Natural killer cell (primary cell): ENCODE data around the gene CCDC178. TPM values are rescaled to one million over a fixed set of nuclear protein-coding genes. Genes with fewer than 3 reads are reported as not detected.

Experiments used
- ATAC-seq, 3 donors: fragments of 150-1000 bp in 2 of 3; fragments of 200-7000 bp in 1 of 3; cut with Tn5 transposase; 1 replicate in 1 of 3; 2 replicates in 2 of 3; pipeline ENCODE4 v1.10.0; 2021; ENCODE audit warnings: mild to moderate bottlenecking in 2 of 3, moderate library complexity in 2 of 3
- DNase-seq, 2 donors: peaks; one replicate each; pipeline versions ENCODE4 v3.0.0 to v3.0.0-alpha.2; 2013 to 2021; ENCODE audit warnings: mixed read lengths in 1 of 2
- H3K27ac ChIP-seq: one replicate; pipeline ENCODE4 v1.5.1; 2013; ENCODE audit warnings: mild to moderate bottlenecking, low read length
- H3K27me3 ChIP-seq: one replicate; pipeline ENCODE4 v1.6.1; 2013; ENCODE audit warnings: low read length; ENCODE audit not compliant: control insufficient read depth, insufficient read depth
- H3K36me3 ChIP-seq: one replicate; pipeline ENCODE4 v1.6.1; 2013; ENCODE audit warnings: low read length; ENCODE audit not compliant: control insufficient read depth, insufficient read depth
- H3K4me1 ChIP-seq: one replicate; pipeline ENCODE4 v1.6.1; 2013; ENCODE audit warnings: low read length; ENCODE audit not compliant: control insufficient read depth, insufficient read depth
- H3K4me3 ChIP-seq: one replicate; pipeline ENCODE4 v1.5.1; 2013; ENCODE audit warnings: low read length
- H3K9me3 ChIP-seq: one replicate; pipeline ENCODE4 v1.6.1; 2013; ENCODE audit warnings: low read length; ENCODE audit not compliant: control insufficient read depth, insufficient read depth
- H3K27ac Mint-ChIP-seq, 2 donors: one replicate each; pipeline ENCODE4 v1.8.0; 2022; ENCODE audit warnings: mild to moderate bottlenecking in 2 of 2, mixed read lengths in 2 of 2, moderate library complexity in 1 of 2
- H3K27me3 Mint-ChIP-seq, 2 donors: one replicate each; pipeline ENCODE4 v1.8.0; 2022; ENCODE audit warnings: low read depth in 2 of 2, mixed read lengths in 2 of 2
- H3K36me3 Mint-ChIP-seq: one replicate; pipeline ENCODE4 v1.8.0; 2022; ENCODE audit warnings: mixed read lengths
- H3K4me1 Mint-ChIP-seq, 2 donors: one replicate each; pipeline ENCODE4 v1.8.0; 2022; ENCODE audit warnings: mixed read lengths in 2 of 2
- H3K4me3 Mint-ChIP-seq: one replicate; pipeline ENCODE4 v1.8.0; 2022; ENCODE audit warnings: mild to moderate bottlenecking, moderate library complexity, mixed read lengths
- H3K9me3 Mint-ChIP-seq, 2 donors: one replicate each; pipeline ENCODE4 v1.8.0; 2022; ENCODE audit warnings: mixed read lengths in 2 of 2
- WGBS: methylation state at CpG from one replicate; pipeline ENCODE4 v1.1.7; 2013; ENCODE audit warnings: missing lambda C conversion rate; ENCODE audit not compliant: insufficient coverage; 5-methylcytosine and 5-hydroxymethylcytosine counted together
- intact Hi-C: fragments of 100-400 bp; cut with micrococcal nuclease; formaldehyde crosslinking; loops from one replicate; pipeline ENCODE4 v1.14.2; 2022
- total RNA-seq, 4 donors: library from RNA; stranded (reverse); fragments of 120-200 nt in 1 of 4; gene quantifications; one replicate each; pipeline versions ENCODE4 v1.2.3 to v1.2.4, GENCODE V29; 2013 to 2022
- TF ChIP-seq, protein P1 (sequence below): fragments of 200-600 bp; IDR thresholded peaks from one replicate; pipeline ENCODE4 v1.8.0; 2022; ENCODE audit warnings: antibody characterized with exemption

Gene CCDC178
- total RNA-seq, 3 donors from 2014 or later (not counting 1 experiment from before 2014, with no cell fraction given): not detected

DNA sequence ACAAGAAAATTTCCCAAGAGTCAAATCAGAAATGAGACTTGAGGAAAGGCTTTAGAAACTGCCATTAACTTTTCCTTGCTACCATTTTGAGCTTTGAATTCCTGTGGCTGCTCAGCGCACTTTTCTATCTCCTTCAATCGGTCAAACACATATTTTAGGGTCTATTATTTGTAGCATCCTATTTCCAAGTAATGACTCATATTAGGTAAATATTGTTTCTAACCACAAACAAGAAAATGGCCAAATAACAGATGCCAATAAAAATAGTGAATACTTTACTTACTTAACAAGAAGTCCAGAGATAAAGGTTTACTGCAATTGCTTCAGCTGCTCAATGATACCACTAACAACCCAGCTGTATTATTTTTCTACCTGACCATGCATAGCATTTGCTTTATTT lies 29.7 kb upstream of the CCDC178 start:
- no peaks in the 10 kb centered on the region for H3K27me3 ChIP-seq
- Mint-ChIP-seq H3K4me1 (no peaks in the 10 kb centered on the region), H3K36me3 (no peaks in the 10 kb centered on the region), H3K27ac (no peak overlapping the region), H3K27me3 (no peaks in the 10 kb centered on the region), H3K4me3 (no peak overlapping the region), H3K9me3 (peaks cover 2 to 12% of the 10 kb centered on the region in 2 donors)
- DNase-seq (no peak), ATAC-seq (no peak)
- no peak overlapping the region for H3K4me3 ChIP-seq
- no peaks in the 10 kb centered on the region for H3K4me1 ChIP-seq
- no peaks in the 10 kb centered on the region for H3K9me3 ChIP-seq
- H3K27ac ChIP-seq: no peak overlapping the region
- no peaks in the 10 kb centered on the region for H3K36me3 ChIP-seq
- intact Hi-C loops: no loop called here
- 100% methylated on average over 2 of the region's 2 CpGs for WGBS
- TF ChIP-seq, protein P1, sequence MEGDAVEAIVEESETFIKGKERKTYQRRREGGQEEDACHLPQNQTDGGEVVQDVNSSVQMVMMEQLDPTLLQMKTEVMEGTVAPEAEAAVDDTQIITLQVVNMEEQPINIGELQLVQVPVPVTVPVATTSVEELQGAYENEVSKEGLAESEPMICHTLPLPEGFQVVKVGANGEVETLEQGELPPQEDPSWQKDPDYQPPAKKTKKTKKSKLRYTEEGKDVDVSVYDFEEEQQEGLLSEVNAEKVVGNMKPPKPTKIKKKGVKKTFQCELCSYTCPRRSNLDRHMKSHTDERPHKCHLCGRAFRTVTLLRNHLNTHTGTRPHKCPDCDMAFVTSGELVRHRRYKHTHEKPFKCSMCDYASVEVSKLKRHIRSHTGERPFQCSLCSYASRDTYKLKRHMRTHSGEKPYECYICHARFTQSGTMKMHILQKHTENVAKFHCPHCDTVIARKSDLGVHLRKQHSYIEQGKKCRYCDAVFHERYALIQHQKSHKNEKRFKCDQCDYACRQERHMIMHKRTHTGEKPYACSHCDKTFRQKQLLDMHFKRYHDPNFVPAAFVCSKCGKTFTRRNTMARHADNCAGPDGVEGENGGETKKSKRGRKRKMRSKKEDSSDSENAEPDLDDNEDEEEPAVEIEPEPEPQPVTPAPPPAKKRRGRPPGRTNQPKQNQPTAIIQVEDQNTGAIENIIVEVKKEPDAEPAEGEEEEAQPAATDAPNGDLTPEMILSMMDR: no peak

- no peak for DNase-seq
- Mint-ChIP-seq H3K4me3 (no peak overlapping the region), H3K36me3 (no peaks in the 10 kb centered on the region), H3K27ac (no peak overlapping the region), H3K9me3 (peaks cover 2 to 13% of the 10 kb centered on the region in 2 donors), H3K27me3 (no peaks in the 10 kb centered on the region), H3K4me1 (no peaks in the 10 kb centered on the region)
- no peak overlapping the region for H3K27ac ChIP-seq
- no peaks in the 10 kb centered on the region for H3K27me3 ChIP-seq
- no peaks in the 10 kb centered on the region for H3K36me3 ChIP-seq
- H3K9me3 ChIP-seq: no peaks in the 10 kb centered on the region
- intact Hi-C loops: no loop called here
- TF ChIP-seq, protein P1: no peak
- WGBS: 89% methylated on average over 1 of the region's 3 CpGs
- H3K4me1 ChIP-seq: no peaks in the 10 kb centered on the region
- no peak overlapping the region for H3K4me3 ChIP-seq
- no peak for ATAC-seq
Measured at GRCh38 chr18:33469699-33470098, 29.2 kb upstream of the CCDC178 start.

GRCh38 chr18:33467531-33467930 lies 27.0 kb upstream of the CCDC178 start:
- Histone ChIP-seq H3K4me1 (no peaks in the 10 kb centered on the region), H3K27me3 (no peaks in the 10 kb centered on the region), H3K36me3 (no peaks in the 10 kb centered on the region), H3K9me3 (no peaks in the 10 kb centered on the region), H3K4me3 (no peak overlapping the region), H3K27ac (no peak overlapping the region)
- H3K9me3 Mint-ChIP-seq: peaks cover 2 to 13% of the 10 kb centered on the region in 2 donors
- WGBS: 50% methylated on average over 1 of the region's 1 CpG
- no peak overlapping the region for H3K27ac Mint-ChIP-seq
- H3K36me3 Mint-ChIP-seq: no peaks in the 10 kb centered on the region
- TF ChIP-seq, protein P1: no peak
- ATAC-seq: no peak
- no peaks in the 10 kb centered on the region for H3K27me3 Mint-ChIP-seq
- H3K4me3 Mint-ChIP-seq: no peak overlapping the region
- intact Hi-C loops: no loop called here
- H3K4me1 Mint-ChIP-seq: no peaks in the 10 kb centered on the region
- no peak for DNase-seq

GRCh38 chr18:33466822-33467221 lies 26.3 kb upstream of the CCDC178 start:
- Histone ChIP-seq H3K4me3 (no peak overlapping the region), H3K9me3 (no peaks in the 10 kb centered on the region), H3K36me3 (no peaks in the 10 kb centered on the region), H3K27me3 (no peaks in the 10 kb centered on the region), H3K27ac (no peak overlapping the region), H3K4me1 (no peaks in the 10 kb centered on the region)
- ATAC-seq (no peak), DNase-seq (no peak)
- Mint-ChIP-seq H3K36me3 (no peaks in the 10 kb centered on the region), H3K4me1 (no peaks in the 10 kb centered on the region), H3K4me3 (no peak overlapping the region), H3K27ac (no peak overlapping the region), H3K27me3 (no peaks in the 10 kb centered on the region), H3K9me3 (peaks cover 7 to 16% of the 10 kb centered on the region in 2 donors)
- TF ChIP-seq, protein P1: no peak
- WGBS: no CpG with 5 or more reads among the region's 1 CpG
- intact Hi-C loops: no loop called here
